Panc1 (cell line): ENCODE measurements around the gene OR4D6. TPM values are rescaled to one million over a fixed set of nuclear protein-coding genes. Genes with fewer than 3 reads are reported as not detected.

Experiments used
- ATAC-seq: fragments of 200-7000 bp; cut with Tn5 transposase; 2 replicates; pipeline ENCODE4 v1.9.1; 2020; ENCODE audit warnings: mild to moderate bottlenecking, moderate library complexity
- BruUV-seq: library from RNA; stranded (reverse); fragments of 400-500 nt; replicated peaks from 2 replicates; lab custom pipeline; 2021; lab: Mats Ljungman, UMichigan
- CTCF ChIA-PET: fragments of 300-600 bp; sonication (Branson Sonifier 250); formaldehyde crosslinking; loops from one replicate; lab custom pipeline; 2022; ENCODE audit warnings: antibody characterized with exemption; lab: Charles Lee
- POLR2A ChIA-PET: fragments of 300-600 bp; sonication (Branson Sonifier 250); formaldehyde crosslinking; loops from one replicate; lab custom pipeline; 2022; ENCODE audit warnings: antibody characterized with exemption; lab: Charles Lee
- DNase-seq: peaks from one replicate; pipeline ENCODE4 v3.0.0-alpha.2; 2010; ENCODE audit warnings: low read depth, low spot score
- H3K27ac ChIP-seq: 2 replicates; pipeline ENCODE4 v1.5.1; 2011; ENCODE audit warnings: mild to moderate bottlenecking, low read length, inconsistent platforms
- H3K27me3 ChIP-seq: fragments of 200-500 bp; sonication (Bioruptor generic); 2 replicates; pipeline ENCODE4 v1.6.0; 2014; ENCODE audit warnings: low read length, inconsistent platforms; ENCODE audit not compliant: control insufficient read depth, insufficient read depth
- H3K36me3 ChIP-seq: fragments of 200-500 bp; sonication (Bioruptor generic); 2 replicates; pipeline ENCODE4 v1.5.1; 2014; ENCODE audit warnings: inconsistent platforms, mild to moderate bottlenecking, low read length, moderate library complexity; ENCODE audit not compliant: control insufficient read depth, insufficient read depth
- H3K4me1 ChIP-seq: 2 replicates; pipeline ENCODE4 v1.5.1; 2011; ENCODE audit warnings: inconsistent platforms, mild to moderate bottlenecking, low read length, moderate library complexity; ENCODE audit not compliant: control insufficient read depth, insufficient read depth
- H3K4me3 ChIP-seq, 2 experiments: 2 replicates each; pipeline ENCODE4 v1.5.1; 2011 to 2012; ENCODE audit warnings: low read depth in 2 of 2, low read length in 2 of 2, mild to moderate bottlenecking in 2 of 2, inconsistent platforms in 1 of 2, moderate library complexity in 1 of 2
- H3K9me3 ChIP-seq: fragments of 200-500 bp; sonication (Bioruptor generic); 2 replicates; pipeline ENCODE4 v1.5.1; 2014; ENCODE audit warnings: low read depth, mild to moderate bottlenecking, inconsistent platforms, low read length, moderate library complexity; ENCODE audit not compliant: control insufficient read depth, insufficient read depth
- CTCF ChIP-seq: fragments of 450-650 bp; IDR thresholded peaks from 2 replicates; pipeline ENCODE4 v1.5.1; 2017; ENCODE audit warnings: mild to moderate bottlenecking
- POLR2AphosphoS5 ChIP-seq: IDR thresholded peaks from 2 replicates; pipeline ENCODE4 v1.6.1; 2012; ENCODE audit warnings: mild to moderate bottlenecking, low read depth, low read length, moderate library complexity
- REST ChIP-seq, 2 experiments: IDR thresholded peaks; 2 replicates each; pipeline ENCODE4 v1.6.1; 2011 to 2012; ENCODE audit warnings: low read depth in 2 of 2, control low read depth in 1 of 2, low read length in 1 of 2, mild to moderate bottlenecking in 1 of 2, moderate library complexity in 1 of 2; ENCODE audit not compliant: insufficient read depth in 1 of 2
- SIN3A ChIP-seq: IDR thresholded peaks from 2 replicates; pipeline ENCODE4 v1.6.1; 2012; ENCODE audit warnings: low read depth, mild to moderate bottlenecking, low read length, moderate library complexity, borderline replicate concordance; ENCODE audit not compliant: insufficient read depth
- TCF7L2 ChIP-seq: IDR thresholded peaks from 2 replicates; pipeline ENCODE4 v1.6.1; 2011; ENCODE audit warnings: mild to moderate bottlenecking, low read depth, low read length, inconsistent platforms
- in situ Hi-C: cut with HindIII; loops from 2 replicates; pipeline ENCODE4 v1.10.0; 2016; ENCODE audit warnings: low sequenced_read_pairs, low pct_unique_long_range_greater_than_20kb
- intact Hi-C: fragments of 100-400 bp; cut with micrococcal nuclease; formaldehyde crosslinking; loops from one replicate; pipeline ENCODE4 v1.10.0; 2022; ENCODE audit not compliant: unreplicated experiment
- total RNA-seq: library from RNA; stranded (reverse); gene quantifications from one replicate; pipeline ENCODE4 v1.2.1, GENCODE V29; 2021; ENCODE audit not compliant: unreplicated experiment

OR4D6 gene
- total RNA-seq, 1 experiment from 2014 or later: not detected

GRCh38 chr11:59473015-59473414 is 16.3 kb downstream of the OR4D6 start, which contains the start of gene OR4D10:
TSS of gene OR4D10 (plus strand) at chr11:59473315. CDS start at chr11:59477430, 4,115 bp downstream.
- in situ Hi-C loops: no loop called here
- H3K36me3 ChIP-seq: no peaks in the 10 kb centered on the region

GRCh38 chr11:59475176-59475575 is 18.4 kb downstream of the OR4D6 start:
- H3K4me1 ChIP-seq: no peaks in the 10 kb centered on the region
- no peak overlapping the region for H3K27ac ChIP-seq
- H3K36me3 ChIP-seq: no peaks in the 10 kb centered on the region
- no peak overlapping the region for H3K4me3 ChIP-seq
- intact Hi-C loops (no loop called here), in situ Hi-C loops (no loop called here)
- H3K27me3 ChIP-seq: peaks cover 4% of the 10 kb centered on the region
- no TSS peak for BruUV-seq
- DNase-seq: no peak
- no peak for TF ChIP-seq CTCF
- no peak for TF ChIP-seq POLR2AphosphoS5
- no peak for TF ChIP-seq TCF7L2
- TF ChIP-seq SIN3A: no peak
- no peak for TF ChIP-seq REST (IDR thresholded peaks at IDR 0.05; ENCODE audit: insufficient read depth in 1 of 2, low read depth in 2 of 2, low read length in 1 of 2)
- CTCF ChIA-PET: no interaction called here
- ATAC-seq: no peak
- H3K9me3 ChIP-seq: no peaks in the 10 kb centered on the region
- POLR2A ChIA-PET: interaction anchor here (0.6 kb wide), 1 partner anchor 16 kb away, joined by 7 read pairs; no protein-coding TSS in a partner anchor

More at GRCh38 chr11:59473015-59473414, 16.3 kb downstream of the OR4D6 start, which contains the start of gene OR4D10:
- ChIA-PET CTCF (no interaction called here), POLR2A (no interaction called here)
- H3K27me3 ChIP-seq: peaks cover 4% of the 10 kb centered on the region
- no peak within 1 kb of the TSS for H3K4me3 ChIP-seq
- no peaks in the 10 kb centered on the region for H3K9me3 ChIP-seq
- DNase-seq (no peak), ATAC-seq (no peak)
- H3K4me1 ChIP-seq: no peaks in the 10 kb centered on the region
- no peak within 1 kb of the TSS for H3K27ac ChIP-seq
- intact Hi-C loops: no loop called here
- TF ChIP-seq TCF7L2: no peak
- no peak for TF ChIP-seq SIN3A
- TF ChIP-seq POLR2AphosphoS5: no peak
- no peak for TF ChIP-seq CTCF
- TF ChIP-seq REST (IDR thresholded peaks at IDR 0.05; ENCODE audit: insufficient read depth in 1 of 2, low read depth in 2 of 2, low read length in 1 of 2): no peak
- BruUV-seq: no TSS peak
